HEK293 (cell line): ENCODE results near the gene ZNF768.
A peak's percentile ranks its signal among the peaks of the same experiment; 100 is the strongest.

Source experiments
- CTCF ChIA-PET: fragments of 350-600 bp; formaldehyde crosslinking; extraction: SDS; loops from one replicate; lab custom pipeline; 2021; ENCODE audit warnings: antibody characterized with exemption; lab: Yijun Ruan, JAX
- POLR2A ChIA-PET: fragments of 300-600 bp; formaldehyde crosslinking; extraction: SDS; loops from one replicate; lab custom pipeline; 2020; ENCODE audit warnings: antibody characterized with exemption, inconsistent platforms; lab: Yijun Ruan, JAX
- H3K27ac ChIP-seq: fragments of 200-500 bp; sonication (Bioruptor generic); 2 replicates; pipeline ENCODE4 v1.5.1; 2014; ENCODE audit warnings: low read depth, low read length, control low read depth, inconsistent platforms; ENCODE audit errors: extremely low read depth
- H3K36me3 ChIP-seq, 2 experiments: fragments of 200-500 bp in 1 of 2; sonication (Bioruptor generic) in 1 of 2; 1 replicate in 1 of 2; 2 replicates in 1 of 2; pipeline ENCODE4 v1.5.1; 2014 to 2017; ENCODE audit warnings: inconsistent platforms in 2 of 2, low read length in 2 of 2; ENCODE audit not compliant: control insufficient read depth in 2 of 2, insufficient read depth in 1 of 2
- H3K4me1 ChIP-seq: fragments of 200-500 bp; sonication (Bioruptor generic); 2 replicates; pipeline ENCODE4 v1.5.1; 2014; ENCODE audit warnings: mild to moderate bottlenecking, low read length, inconsistent platforms; ENCODE audit not compliant: control insufficient read depth, insufficient read depth
- H3K4me3 ChIP-seq: 2 replicates; pipeline ENCODE4 v1.5.1; 2011; ENCODE audit warnings: low read depth, mild to moderate bottlenecking, control low read depth, low read length, moderate library complexity
- H3K9me3 ChIP-seq: fragments of 200-500 bp; sonication (Bioruptor generic); 2 replicates; pipeline ENCODE4 v1.5.1; 2014; ENCODE audit warnings: low read depth, low read length, inconsistent platforms; ENCODE audit not compliant: control insufficient read depth, insufficient read depth
- IKZF3 ChIP-seq: fragments of 450-650 bp; IDR thresholded peaks from 2 replicates; pipeline ENCODE4 v1.5.0; 2018; ENCODE audit warnings: missing biosample characterization, mild to moderate bottlenecking, missing genetic modification characterization, moderate library complexity
- KLF9 ChIP-seq: fragments of 450-650 bp; formaldehyde crosslinking; IDR thresholded peaks from 2 replicates; pipeline ENCODE4 v1.5.1; 2016; ENCODE audit warnings: missing biosample characterization, missing genetic modification characterization, low read depth
- OVOL3 ChIP-seq: fragments of 450-650 bp; formaldehyde crosslinking; IDR thresholded peaks from 2 replicates; pipeline ENCODE4 v1.5.1; 2016; ENCODE audit warnings: missing biosample characterization, missing genetic modification characterization
- SP3 ChIP-seq: fragments of 450-650 bp; formaldehyde crosslinking; IDR thresholded peaks from 2 replicates; pipeline ENCODE4 v1.5.1; 2016; ENCODE audit warnings: missing biosample characterization, missing genetic modification characterization
- TCF7L2 ChIP-seq: IDR thresholded peaks from 2 replicates; pipeline ENCODE4 v1.6.1; 2011; ENCODE audit warnings: low read depth, mild to moderate bottlenecking, inconsistent platforms, low read length, moderate library complexity, borderline replicate concordance
- ZFP3 ChIP-seq: fragments of 450-650 bp; formaldehyde crosslinking; IDR thresholded peaks from 2 replicates; pipeline ENCODE4 v1.5.1; 2016; ENCODE audit warnings: low read depth, missing biosample characterization, missing genetic modification characterization
- ZNF112 ChIP-seq: fragments of 450-650 bp; formaldehyde crosslinking; IDR thresholded peaks from 2 replicates; pipeline ENCODE4 v1.5.0; 2017; ENCODE audit warnings: missing biosample characterization, missing genetic modification characterization
- ZNF175 ChIP-seq: fragments of 450-650 bp; formaldehyde crosslinking; IDR thresholded peaks from 2 replicates; pipeline ENCODE4 v1.5.1; 2016; ENCODE audit warnings: missing biosample characterization, missing genetic modification characterization
- ZNF248 ChIP-seq: fragments of 450-650 bp; formaldehyde crosslinking; IDR thresholded peaks from 2 replicates; pipeline ENCODE4 v1.5.1; 2017; ENCODE audit warnings: missing biosample characterization, missing genetic modification characterization
- ZNF341 ChIP-seq: fragments of 450-650 bp; formaldehyde crosslinking; IDR thresholded peaks from 2 replicates; pipeline ENCODE4; 2016; ENCODE audit warnings: low read depth, missing biosample characterization, missing genetic modification characterization
- ZNF426 ChIP-seq: fragments of 450-650 bp; formaldehyde crosslinking; IDR thresholded peaks from 2 replicates; pipeline ENCODE4 v1.5.1; 2017; ENCODE audit warnings: missing biosample characterization, missing genetic modification characterization, mild to moderate bottlenecking, inconsistent platforms, moderate library complexity
- ZNF433 ChIP-seq: fragments of 450-650 bp; formaldehyde crosslinking; IDR thresholded peaks from 2 replicates; pipeline ENCODE4 v1.5.1; 2016; ENCODE audit warnings: missing biosample characterization, missing genetic modification characterization, low read depth
- ZNF473 ChIP-seq: fragments of 450-650 bp; formaldehyde crosslinking; IDR thresholded peaks from 2 replicates; pipeline ENCODE4 v1.5.1; 2017; ENCODE audit warnings: missing biosample characterization, missing genetic modification characterization
- ZNF548 ChIP-seq: fragments of 450-650 bp; formaldehyde crosslinking; IDR thresholded peaks from 2 replicates; pipeline ENCODE4 v1.5.1; 2016; ENCODE audit warnings: missing biosample characterization, missing genetic modification characterization
- ZNF600 ChIP-seq: fragments of 450-650 bp; formaldehyde crosslinking; IDR thresholded peaks from 2 replicates; pipeline ENCODE4 v1.5.1; 2016; ENCODE audit warnings: missing biosample characterization, missing genetic modification characterization
- ZNF623 ChIP-seq: fragments of 450-650 bp; formaldehyde crosslinking; IDR thresholded peaks from 2 replicates; pipeline ENCODE4 v1.5.1; 2016; ENCODE audit warnings: missing biosample characterization, missing genetic modification characterization
- ZNF654 ChIP-seq: fragments of 450-650 bp; formaldehyde crosslinking; IDR thresholded peaks from 2 replicates; pipeline ENCODE4 v1.5.1; 2016; ENCODE audit warnings: low read depth, missing biosample characterization, missing genetic modification characterization
- ZNF707 ChIP-seq: fragments of 450-650 bp; formaldehyde crosslinking; IDR thresholded peaks from 2 replicates; pipeline ENCODE4 v1.5.1; 2016; ENCODE audit warnings: missing biosample characterization, missing genetic modification characterization
- TF ChIP-seq, protein P1 (sequence below): fragments of 450-650 bp; formaldehyde crosslinking; IDR thresholded peaks from 2 replicates; pipeline ENCODE4 v1.5.1; 2016; ENCODE audit warnings: missing biosample characterization, missing genetic modification characterization
- TF ChIP-seq, protein P2 (sequence below): fragments of 450-650 bp; formaldehyde crosslinking; IDR thresholded peaks from 2 replicates; pipeline ENCODE4 v1.5.1; 2016; ENCODE audit warnings: missing biosample characterization, missing genetic modification characterization
- TF ChIP-seq, protein P3 (sequence below): fragments of 450-650 bp; formaldehyde crosslinking; IDR thresholded peaks from 2 replicates; pipeline ENCODE4 v1.5.1; 2017; ENCODE audit warnings: missing biosample characterization, missing genetic modification characterization

The ZNF768 gene

DNA sequence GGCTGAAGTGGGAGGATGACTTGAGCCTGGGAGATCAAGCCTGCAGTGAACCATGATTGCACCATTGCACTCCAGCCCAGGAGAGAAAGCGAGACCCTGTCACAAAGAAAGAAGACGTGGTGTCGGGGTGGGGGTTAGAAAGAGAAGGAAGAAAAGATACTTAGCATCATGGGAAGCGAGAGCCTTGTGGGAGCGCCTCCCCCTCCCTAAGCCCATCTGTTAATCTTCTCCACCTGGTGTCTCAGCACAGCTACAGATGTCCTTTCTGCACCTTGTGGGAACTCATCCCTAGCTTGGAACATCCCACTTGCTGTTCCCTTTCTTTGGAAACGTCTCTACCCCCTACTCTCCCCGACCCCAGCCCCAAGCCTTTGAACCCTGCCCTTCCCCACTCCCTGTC, 39.2 kb upstream of the ZNF768 start (continued):
- TF ChIP-seq ZNF548 (tag by site-specific recombination): no peak

DNA sequence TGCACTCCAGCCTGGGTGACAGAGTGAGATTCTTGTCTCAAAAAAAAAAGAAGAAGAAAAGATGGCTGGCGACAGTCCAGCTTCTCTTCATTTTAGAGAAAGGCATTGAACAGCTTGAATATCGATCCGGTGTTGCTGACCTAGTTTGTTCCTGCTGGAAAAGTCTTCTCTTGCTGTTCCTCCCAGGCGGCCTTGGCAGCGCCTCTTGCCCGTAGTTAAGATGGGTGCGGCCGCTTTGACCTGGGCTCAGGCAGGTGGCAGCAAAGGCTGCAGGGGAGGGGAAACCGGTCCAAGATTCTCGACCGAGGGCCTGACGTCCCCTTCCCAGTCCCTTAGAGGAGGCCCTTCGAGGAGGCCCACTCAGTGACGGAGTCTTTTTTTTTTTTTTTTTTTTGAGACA, 35.7 kb upstream of the ZNF768 start:
- Histone ChIP-seq H3K9me3 (no peaks in the 10 kb centered on the region), H3K4me1 (peaks cover 2% of the 10 kb centered on the region; the same call in 1 of the 2 replicates), H3K27ac (no peak overlapping the region), H3K36me3 (no peaks in the 10 kb centered on the region), H3K4me3 (no peak overlapping the region)
- no peak for TF ChIP-seq ZFP3
- ChIA-PET POLR2A (no interaction called here), CTCF (interaction anchor here (0.7 kb wide), 1 partner anchor 36 kb away, joined by 3 read pairs; no protein-coding TSS in a partner anchor)

DNA sequence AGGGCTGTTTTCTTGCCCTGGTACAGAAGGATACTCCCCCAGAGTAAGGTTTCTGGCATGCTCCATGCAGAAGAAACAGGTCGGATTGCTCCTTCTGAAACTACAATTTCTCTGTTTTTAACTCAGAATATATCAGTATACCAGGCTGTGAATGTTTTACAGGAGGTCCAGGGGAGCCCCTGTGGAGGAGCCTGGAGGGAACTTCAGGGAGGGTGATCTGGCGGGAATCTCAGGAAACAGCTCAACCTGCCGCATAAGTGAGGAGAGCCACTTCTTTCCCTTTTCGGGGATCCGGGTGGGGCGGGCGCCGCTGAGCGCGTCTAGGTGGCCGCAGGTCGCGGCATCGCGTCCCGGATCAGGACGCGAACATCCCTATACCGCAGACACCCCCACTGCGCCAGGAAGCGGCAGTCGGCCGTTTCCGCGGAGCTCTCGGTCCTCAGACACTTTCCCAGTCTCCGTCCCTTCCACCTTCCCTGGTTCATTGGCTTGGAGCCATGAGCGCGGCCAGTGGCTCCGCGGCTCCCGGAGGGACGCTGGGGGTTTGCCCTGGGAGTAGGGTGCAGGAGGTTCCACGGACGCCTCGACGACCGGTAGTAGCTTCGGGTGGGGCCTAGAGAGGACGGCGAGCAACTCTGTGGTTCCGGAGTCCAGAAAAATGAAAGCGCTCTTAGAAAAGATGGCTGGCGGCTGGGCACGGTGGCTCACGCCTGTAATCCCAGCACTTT, 34.9 kb upstream of the ZNF768 start:
- ChIA-PET CTCF (interaction anchor here (0.5 to 0.7 kb wide), 2 partner anchors 37 to 54 kb away, joined by 3 read pairs; no protein-coding TSS in a partner anchor), POLR2A (interaction anchor here (0.8 to 1.0 kb wide), 3 partner anchors 10 to 73 kb away, joined by 3 read pairs; partner anchors contain the start of gene ZNF688)
- TF ChIP-seq ZNF473 (tag by site-specific recombination): no peak
- TF ChIP-seq ZNF341 (tag by site-specific recombination): peak; percentile 55
- Histone ChIP-seq H3K4me3 (no peak overlapping the region), H3K4me1 (peaks cover 2% of the 10 kb centered on the region; the same call in 1 of the 2 replicates), H3K36me3 (peaks cover 0 to 2% of the 10 kb centered on the region in 2 experiments; a peak in 1 of 3 replicates), H3K9me3 (no peaks in the 10 kb centered on the region), H3K27ac (no peak overlapping the region)

DNA sequence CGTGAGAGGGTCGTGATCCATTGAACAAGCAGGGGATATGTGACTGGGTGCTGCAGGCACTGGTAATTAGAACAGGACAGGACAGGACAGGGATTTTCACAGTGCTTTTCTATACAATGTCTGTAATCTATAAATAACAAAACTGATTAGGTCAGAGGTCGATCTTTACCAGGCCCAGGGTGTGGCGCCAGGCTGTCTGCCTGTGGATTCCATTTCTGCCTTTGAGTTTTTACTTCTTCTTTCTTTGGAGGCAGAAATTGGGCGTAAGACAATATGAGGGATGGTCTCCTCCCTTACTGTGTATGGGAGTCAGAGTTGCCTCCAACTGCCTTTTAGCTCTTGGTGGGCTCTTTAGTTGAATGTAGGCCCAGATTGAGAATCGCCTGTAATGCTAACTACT, 33.3 kb upstream of the ZNF768 start:
- ChIA-PET POLR2A (interaction anchor here (2.9 kb wide), 1 partner anchor 12 kb away, joined by 69 read pairs; the partner anchor contains the start of gene ZNF688), CTCF (interaction anchor here (1.5 kb wide), 1 partner anchor 38 kb away, joined by 6 read pairs; no protein-coding TSS in a partner anchor)
- no peaks in the 10 kb centered on the region for H3K9me3 ChIP-seq
- no peak overlapping the region for H3K27ac ChIP-seq
- H3K36me3 ChIP-seq: peaks cover 2 to 17% of the 10 kb centered on the region in 2 experiments; a peak in 2 of 3 replicates
- peaks cover 2% of the 10 kb centered on the region; the same call in 1 of the 2 replicates for H3K4me1 ChIP-seq
- no peak overlapping the region for H3K4me3 ChIP-seq
- no peak for TF ChIP-seq IKZF3 (tag by site-specific recombination)
- TF ChIP-seq ZNF707 (tag by site-specific recombination): no peak
- no peak for TF ChIP-seq ZNF600 (tag by site-specific recombination)
- no peak for TF ChIP-seq ZNF654 (tag by site-specific recombination)
- no peak for TF ChIP-seq TCF7L2
- no peak for TF ChIP-seq ZNF623 (tag by site-specific recombination)
- no peak for TF ChIP-seq ZNF175 (tag by site-specific recombination)
- TF ChIP-seq ZNF248 (tag by site-specific recombination): no peak
- TF ChIP-seq KLF9 (tag by site-specific recombination): no peak
- TF ChIP-seq, protein P1, sequence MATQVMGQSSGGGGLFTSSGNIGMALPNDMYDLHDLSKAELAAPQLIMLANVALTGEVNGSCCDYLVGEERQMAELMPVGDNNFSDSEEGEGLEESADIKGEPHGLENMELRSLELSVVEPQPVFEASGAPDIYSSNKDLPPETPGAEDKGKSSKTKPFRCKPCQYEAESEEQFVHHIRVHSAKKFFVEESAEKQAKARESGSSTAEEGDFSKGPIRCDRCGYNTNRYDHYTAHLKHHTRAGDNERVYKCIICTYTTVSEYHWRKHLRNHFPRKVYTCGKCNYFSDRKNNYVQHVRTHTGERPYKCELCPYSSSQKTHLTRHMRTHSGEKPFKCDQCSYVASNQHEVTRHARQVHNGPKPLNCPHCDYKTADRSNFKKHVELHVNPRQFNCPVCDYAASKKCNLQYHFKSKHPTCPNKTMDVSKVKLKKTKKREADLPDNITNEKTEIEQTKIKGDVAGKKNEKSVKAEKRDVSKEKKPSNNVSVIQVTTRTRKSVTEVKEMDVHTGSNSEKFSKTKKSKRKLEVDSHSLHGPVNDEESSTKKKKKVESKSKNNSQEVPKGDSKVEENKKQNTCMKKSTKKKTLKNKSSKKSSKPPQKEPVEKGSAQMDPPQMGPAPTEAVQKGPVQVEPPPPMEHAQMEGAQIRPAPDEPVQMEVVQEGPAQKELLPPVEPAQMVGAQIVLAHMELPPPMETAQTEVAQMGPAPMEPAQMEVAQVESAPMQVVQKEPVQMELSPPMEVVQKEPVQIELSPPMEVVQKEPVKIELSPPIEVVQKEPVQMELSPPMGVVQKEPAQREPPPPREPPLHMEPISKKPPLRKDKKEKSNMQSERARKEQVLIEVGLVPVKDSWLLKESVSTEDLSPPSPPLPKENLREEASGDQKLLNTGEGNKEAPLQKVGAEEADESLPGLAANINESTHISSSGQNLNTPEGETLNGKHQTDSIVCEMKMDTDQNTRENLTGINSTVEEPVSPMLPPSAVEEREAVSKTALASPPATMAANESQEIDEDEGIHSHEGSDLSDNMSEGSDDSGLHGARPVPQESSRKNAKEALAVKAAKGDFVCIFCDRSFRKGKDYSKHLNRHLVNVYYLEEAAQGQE (tag by site-specific recombination): no peak
- TF ChIP-seq OVOL3: no peak
- TF ChIP-seq, protein P2, sequence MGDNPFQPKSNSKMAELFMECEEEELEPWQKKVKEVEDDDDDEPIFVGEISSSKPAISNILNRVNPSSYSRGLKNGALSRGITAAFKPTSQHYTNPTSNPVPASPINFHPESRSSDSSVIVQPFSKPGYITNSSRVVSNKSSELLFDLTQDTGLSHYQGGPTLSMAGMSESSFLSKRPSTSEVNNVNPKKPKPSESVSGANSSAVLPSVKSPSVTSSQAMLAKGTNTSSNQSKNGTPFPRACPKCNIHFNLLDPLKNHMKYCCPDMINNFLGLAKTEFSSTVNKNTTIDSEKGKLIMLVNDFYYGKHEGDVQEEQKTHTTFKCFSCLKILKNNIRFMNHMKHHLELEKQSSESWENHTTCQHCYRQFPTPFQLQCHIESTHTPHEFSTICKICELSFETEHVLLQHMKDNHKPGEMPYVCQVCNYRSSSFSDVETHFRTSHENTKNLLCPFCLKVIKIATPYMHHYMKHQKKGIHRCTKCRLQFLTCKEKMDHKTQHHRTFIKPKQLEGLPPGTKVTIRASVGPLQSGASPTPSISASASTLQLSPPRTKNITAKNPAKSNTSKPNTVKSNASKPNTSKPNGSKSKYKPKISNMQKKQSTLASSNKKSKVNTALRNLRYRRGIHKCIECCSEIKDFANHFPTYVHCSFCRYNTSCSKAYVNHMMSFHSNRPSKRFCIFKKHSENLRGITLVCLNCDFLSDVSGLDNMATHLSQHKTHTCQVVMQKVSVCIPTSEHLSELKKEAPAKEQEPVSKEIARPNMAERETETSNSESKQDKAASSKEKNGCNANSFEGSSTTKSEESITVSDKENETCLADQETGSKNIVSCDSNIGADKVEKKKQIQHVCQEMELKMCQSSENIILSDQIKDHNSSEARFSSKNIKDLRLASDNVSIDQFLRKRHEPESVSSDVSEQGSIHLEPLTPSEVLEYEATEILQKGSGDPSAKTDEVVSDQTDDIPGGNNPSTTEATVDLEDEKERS (tag by site-specific recombination): no peak
- TF ChIP-seq ZNF433 (tag by site-specific recombination): no peak
- TF ChIP-seq, protein P3, sequence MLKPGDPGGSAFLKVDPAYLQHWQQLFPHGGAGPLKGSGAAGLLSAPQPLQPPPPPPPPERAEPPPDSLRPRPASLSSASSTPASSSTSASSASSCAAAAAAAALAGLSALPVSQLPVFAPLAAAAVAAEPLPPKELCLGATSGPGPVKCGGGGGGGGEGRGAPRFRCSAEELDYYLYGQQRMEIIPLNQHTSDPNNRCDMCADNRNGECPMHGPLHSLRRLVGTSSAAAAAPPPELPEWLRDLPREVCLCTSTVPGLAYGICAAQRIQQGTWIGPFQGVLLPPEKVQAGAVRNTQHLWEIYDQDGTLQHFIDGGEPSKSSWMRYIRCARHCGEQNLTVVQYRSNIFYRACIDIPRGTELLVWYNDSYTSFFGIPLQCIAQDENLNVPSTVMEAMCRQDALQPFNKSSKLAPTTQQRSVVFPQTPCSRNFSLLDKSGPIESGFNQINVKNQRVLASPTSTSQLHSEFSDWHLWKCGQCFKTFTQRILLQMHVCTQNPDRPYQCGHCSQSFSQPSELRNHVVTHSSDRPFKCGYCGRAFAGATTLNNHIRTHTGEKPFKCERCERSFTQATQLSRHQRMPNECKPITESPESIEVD (tag by site-specific recombination): no peak
- TF ChIP-seq ZNF112 (tag by site-specific recombination): no peak
- TF ChIP-seq ZNF473 (tag by site-specific recombination): no peak
- no peak for TF ChIP-seq SP3 (tag by site-specific recombination)
- TF ChIP-seq ZNF426: no peak
